ENCODE data around the gene FOXP1.

FOXP1 gene

DNA sequence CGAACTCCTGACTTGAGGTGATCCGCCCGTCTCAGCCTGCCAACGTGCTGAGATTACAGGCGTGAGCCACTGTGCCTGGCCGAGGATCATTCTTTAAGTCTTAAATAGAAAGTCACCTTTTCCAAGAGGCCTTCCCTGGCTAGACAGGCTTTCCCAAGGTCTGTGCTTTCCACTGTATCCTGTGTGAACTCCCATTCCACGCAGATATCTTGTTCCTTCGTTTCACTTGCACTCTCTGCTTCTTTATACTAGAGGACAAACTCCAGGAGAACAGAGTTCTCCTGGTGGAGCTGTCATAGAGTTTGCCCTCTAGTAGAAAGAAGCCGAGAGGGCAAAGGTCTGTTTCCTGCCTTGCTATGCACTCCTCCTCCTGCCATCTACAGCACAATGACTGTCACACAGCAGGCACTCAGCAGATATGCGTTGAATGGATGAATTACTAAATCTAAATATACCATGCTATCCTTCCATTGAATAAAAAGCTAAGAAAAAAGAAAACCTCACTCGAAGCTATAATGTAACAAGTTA lies 211.2 kb downstream of the FOXP1 start:
- no peak for DNase-seq (ENCODE audit: low spot score)

DNA sequence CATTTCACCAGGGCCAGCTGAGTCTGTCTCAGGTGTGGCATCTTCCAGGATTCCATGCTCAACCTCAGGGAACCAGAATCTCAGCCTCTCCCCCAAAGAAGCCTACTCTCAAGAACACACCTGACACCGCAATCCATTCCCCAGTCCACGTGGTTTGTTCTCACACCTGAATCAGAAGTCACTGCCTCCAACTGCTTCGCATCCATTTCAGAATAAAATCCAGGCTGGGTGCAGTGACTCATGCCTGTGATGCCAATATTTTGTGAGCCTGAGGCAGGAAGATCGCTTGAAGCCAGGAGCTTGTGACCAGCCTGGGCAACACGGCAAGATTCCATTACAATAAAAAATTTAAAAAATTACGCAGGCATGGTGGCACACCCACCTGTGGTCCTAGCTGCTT lies 212.2 kb downstream of the FOXP1 start:
- no peak for DNase-seq (ENCODE audit: low spot score)

DNA sequence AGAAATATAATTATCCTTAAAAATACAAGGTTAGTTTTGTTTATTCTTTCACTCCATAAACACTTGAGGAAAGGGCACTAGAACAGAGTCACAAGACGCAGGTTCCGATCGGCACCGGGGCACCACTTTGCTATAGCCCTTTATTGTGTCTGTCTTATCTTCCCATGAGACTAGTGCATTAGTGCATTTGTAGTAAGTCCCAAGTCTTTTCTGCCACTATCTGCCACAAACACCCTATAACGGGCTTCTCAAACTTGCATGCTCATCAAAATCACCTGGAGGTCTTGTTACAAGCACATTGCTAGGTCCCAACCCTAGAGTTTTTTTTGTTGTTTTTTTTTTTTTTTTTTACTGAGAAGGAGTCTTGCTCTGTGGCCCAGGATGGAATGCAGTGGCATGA lies 213.1 kb downstream of the FOXP1 start:
- no peak for DNase-seq (ENCODE audit: low spot score)

DNA sequence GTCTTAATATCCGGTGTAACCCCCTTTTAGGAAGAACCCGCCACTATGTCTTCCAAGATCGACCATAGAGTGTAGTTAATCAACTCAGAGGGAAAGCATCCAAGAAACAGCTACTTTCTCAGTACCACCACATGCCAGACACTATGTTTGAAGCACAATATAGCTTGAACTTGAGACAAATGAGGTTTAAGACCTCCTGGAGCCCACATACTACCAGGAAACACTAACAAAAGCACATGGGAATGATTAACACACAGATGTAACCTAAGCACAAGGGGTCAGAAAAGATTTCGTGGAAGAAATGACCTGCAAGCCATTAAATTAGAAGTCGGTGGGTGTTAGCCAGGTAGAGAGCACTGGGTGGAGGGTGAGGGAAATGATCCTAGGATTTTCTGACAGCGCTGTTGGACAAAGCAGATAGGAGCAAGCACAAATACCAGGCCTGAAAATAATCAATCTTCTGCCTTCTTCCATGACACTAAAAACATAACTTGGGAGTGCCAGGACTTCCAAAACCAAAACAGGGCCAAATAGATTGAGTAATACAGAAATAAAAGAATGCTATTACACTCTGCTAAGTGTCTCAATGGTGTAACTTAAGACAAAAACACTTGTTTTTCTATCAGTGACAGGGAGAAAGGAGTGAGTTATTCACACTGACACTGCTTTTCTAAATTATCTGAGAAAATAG lies 213.7 kb downstream of the FOXP1 start:
- no peak for DNase-seq (ENCODE audit: low spot score)

DNA sequence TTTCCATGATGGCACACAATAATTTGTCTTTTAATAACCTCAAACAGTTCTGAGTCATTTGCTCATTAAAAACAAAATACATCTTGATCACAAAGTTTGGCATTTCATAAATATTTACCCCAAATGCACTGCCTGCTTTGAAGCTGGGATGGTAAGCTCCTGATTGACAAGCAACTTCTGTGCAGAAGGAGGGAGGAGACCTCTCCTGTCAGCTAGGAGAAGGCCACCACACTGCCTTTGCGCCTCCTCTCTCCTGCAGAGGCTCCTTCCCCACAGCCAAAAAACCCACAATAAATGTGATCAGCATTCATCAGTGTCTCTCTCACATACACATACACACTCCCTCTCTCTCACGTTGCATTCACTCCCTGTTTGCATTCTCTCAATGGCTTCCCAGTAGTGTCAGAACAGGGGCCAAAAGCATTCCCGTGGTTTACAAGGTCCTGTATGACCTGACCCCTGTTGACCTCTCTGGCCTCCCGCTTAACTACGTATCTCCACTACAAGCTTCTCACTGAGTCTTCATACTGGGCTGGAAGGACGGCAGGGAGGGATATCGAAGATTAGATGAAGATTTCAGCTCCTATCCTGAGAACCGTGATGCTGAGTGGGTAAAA lies 216.4 kb downstream of the FOXP1 start:
- no peak for DNase-seq (ENCODE audit: low spot score)

DNA sequence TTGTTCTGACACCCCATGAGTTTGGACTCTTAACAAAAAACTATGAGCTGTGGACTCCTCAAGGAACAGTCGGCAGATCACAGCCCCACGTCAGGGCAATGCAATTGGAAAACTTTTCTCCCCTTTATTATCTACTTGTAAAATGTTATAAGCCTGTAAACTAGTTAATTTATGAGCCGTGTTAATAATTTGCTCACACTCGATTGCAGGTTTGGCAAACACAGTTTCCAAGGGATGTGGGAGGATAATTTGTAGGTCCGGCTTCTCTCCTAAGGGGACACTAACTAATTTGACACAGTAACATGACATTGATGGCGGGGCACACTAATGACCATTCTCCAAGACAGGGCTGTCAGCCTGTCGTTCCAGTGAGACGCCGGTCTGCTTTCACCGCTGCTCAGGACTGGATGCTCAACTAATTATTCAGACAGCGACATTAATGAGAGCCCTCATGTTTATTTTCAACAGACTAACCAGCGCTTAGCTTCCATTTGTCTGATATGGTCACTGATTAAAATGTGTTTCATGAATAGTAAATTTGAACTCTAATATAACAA lies 222.1 kb downstream of the FOXP1 start:
- DNase-seq (ENCODE audit: low spot score) = no peak

DNA sequence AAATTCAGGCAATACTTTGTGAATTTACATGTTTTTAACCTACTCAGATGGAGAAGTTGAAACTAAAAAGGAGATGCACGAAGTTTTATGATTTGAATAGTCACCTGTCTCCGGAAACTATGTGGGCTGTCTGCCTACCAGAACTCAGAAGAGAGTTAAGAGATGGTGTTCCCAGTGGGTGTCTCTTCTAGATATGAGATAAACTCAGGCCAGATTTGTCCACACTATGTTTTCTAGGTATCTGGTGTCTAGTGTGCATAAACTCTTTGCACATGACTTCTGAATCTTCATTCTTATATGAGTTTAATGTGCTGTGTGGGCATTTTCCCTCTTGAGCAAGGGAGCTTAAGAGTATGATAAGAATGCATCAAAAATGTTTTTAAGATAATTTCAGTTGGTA lies 222.8 kb downstream of the FOXP1 start:
- DNase-seq (ENCODE audit: low spot score) = no peak

DNA sequence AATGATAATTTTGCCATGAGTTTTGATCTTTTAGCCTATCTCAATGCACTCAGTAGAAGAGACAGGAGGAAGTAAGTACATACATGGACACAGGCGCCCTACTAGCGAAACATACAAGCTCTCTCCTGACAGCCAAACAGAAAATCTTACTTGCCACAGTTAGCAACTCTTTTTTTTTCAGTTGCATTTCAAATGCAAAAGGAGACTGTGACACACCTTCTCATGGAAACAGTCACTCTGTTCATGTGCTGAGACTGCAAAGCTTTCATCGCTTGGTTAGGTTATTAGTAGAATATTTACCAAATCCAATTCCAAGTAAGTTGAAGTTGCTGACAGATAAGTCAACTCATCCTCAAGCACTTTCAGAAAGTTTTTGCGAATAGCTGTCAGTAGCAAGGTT lies 223.3 kb downstream of the FOXP1 start:
- DNase-seq (ENCODE audit: low spot score) = no peak

DNA sequence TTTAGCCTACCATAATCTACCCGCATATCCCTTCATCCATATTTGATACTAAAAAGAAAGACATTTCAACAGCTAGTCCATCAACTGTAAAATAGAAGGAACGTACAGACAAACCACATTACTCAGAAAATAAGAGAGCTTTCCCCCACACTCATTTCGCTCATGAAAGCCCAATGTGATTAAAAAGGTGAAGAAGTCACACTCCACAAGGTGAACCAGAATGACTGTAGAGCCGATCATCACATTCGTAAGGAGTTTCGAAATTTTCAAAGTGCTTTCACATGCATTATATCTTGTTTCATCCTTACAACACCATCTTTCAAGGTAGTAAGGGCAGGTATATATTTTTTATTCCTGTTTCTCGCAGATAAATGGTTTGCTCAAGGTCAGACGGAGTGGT lies 225.3 kb downstream of the FOXP1 start:
- DNase-seq (ENCODE audit: low spot score) = no peak

DNA sequence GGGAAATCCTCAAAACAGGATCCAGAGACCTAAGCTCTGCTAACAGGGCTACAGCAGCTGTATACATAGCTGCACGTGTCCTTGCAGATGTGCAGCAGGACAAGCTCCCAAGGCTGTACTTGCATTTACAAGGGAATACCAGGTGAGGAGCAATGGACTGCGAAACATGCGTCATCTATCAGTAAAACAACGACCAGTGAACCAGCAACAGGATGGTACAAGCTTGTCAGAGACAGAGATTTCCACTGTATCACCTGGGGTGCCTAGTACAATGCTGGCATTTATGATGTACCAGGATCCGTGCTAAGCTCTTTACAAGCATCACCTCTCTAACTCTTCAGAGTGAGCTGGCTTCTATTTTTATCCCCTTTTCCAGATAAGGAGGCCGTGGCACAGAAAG lies 227.3 kb downstream of the FOXP1 start:
- no peak for DNase-seq (ENCODE audit: low spot score)

DNA sequence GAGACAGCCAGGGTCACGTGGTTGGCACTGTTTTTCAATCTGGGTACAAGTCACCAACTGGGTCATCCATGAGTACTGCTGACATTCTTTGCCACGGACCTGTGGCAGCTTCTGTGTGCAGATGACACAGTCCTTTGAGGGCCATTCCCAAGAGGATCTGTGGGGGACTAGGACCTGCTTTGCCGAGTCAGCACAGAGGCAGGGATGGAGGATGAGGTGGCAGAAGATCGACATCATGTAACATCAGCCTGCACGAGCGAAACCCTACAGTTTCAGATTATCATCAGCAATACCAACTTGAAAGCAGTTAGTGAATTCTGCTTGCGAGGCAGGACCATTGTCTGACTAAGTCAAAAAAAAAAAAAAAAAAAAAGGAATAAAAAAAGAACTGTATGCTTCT lies 227.7 kb downstream of the FOXP1 start:
- no peak for DNase-seq (ENCODE audit: low spot score)

DNA sequence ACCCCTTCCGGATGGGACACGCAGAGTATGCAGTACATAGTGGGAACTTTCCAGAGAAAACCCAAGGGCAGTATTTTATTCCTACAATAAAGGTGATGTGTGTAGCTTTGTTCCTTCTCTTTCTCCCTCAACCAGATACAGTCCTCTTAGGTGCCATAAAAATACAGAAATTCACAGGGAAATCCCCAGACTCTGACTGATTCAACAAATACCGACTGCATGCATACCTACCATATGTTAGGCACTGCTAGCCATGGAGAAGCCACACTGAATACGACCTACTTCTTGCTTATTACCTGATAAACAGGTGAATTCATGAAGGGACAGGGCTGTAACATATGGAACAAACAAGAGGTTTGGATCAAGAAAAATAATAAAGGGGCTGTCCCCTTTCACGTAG lies 228.5 kb downstream of the FOXP1 start:
- DNase-seq (ENCODE audit: low spot score) = no peak

DNA sequence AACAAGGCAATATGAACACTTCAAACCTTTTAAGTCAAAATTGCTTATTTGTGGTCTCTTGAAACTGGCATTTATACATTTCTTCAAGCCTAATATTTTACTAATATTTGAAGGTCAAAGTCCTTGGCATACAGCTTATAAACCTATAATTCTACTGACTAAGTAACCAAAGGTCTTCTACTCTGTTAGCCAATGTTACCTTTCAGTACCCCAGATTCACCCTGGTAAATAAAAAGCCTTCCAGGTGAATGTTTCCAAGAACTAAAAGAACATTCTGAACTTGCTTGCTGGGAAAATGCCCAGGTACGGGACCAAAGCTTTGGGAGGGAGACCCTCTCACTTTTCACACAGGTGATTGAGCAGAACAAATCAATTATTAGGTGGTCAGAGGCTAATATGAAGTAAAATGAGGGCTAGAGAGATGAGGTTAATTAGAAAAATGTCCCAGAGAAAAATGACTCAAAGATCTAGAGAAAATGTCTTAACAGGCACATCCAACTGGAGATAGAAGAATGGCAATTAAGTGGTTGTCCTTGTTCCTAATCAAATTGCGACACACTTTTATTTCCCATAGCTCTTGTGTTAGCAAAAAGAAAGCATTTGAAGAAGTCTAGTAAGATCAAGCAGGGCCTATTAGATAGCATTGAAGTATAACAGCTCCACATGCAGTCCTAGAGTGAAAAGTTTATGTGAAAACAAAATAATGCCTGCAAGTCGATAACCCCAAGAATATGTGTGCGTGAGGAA lies 232.0 kb downstream of the FOXP1 start:
- no peak for DNase-seq (ENCODE audit: low spot score)

DNA sequence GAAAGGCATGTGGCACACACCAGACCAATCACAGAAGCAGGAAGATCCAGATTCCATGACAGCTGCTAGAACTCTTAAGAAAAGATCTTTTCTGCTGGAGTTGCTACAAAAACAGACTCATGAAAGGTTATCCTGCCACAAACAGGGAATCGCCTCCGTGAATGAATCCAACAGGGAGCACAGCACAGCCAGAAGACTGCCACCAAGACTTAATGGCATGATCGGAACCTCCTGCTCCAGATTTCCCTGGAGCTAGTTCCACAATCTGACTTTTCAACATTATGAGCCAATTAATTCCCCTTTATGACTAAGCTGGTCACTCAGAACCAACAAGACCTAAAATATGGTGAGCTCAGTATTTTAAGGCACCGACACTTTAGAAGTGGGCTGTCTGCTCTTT lies 232.5 kb downstream of the FOXP1 start:
- DNase-seq (ENCODE audit: low spot score) = no peak

DNA sequence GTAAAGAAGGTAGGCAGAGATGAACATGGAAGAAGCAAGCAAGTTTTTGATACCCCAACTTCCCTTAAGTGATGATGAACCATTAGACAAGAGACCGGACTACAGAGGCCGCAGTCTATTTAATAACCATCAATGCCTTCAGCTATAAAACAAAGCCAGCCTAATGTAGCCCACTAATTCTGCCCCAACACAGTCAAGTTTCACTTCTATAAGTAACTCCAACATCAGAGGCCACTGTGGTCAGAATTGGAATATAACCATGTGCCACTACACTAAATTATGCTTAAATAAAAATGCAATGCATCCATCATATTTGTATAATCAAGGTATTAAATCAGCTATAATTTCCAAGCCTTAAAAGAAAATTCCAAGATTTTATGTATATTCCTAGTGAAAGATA lies 234.7 kb downstream of the FOXP1 start:
- DNase-seq (ENCODE audit: low spot score) = no peak

DNA sequence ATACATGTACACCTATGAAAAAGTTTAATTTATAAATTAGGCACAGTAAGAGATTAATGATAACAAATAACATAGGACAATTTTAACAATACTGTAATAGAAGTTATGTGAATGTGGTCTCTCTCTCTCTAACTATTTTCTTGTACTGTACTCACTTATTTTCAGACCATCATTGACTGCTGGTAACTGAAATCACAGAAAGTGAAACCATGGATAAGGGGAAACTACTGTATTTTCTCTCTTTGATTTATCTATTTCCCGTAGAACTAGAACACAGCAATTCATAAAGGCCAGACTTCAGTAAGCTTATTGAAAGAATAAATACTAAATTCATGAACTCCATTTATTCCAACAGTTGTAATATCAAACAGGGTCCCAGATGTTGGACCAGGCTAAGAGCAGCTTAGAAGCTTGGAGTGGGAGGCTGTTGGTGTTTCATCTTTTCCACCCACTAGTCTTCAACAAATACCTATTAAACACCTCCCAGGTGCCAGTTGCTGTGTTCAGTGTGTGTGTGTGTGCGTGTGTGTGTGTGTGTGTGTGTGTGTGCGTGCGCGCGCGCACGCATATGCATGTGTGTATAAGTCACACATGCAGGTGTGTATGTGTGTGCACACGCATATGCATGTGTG lies 235.4 kb downstream of the FOXP1 start:
- DNase-seq (ENCODE audit: low spot score) = no peak

DNA sequence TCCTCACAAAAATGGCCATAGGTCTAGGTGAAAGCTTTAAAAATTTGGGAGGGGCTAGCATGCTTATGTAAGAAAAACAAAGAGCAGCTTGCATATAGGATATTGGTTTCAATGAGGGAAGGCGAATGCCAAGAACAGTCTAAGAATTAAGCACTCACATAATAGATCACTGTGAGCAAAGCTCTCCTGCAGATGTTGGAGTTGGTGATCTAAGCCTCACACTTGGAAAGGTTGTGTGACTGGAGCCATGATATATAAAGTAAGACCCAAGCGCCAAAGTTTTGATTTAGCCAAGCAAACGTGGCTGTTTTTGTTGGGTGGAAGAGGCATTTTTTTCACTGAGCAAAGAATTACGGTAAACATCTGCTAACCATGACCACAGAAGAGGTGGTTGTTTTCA lies 237.5 kb downstream of the FOXP1 start:
- DNase-seq (ENCODE audit: low spot score) = no peak

DNA sequence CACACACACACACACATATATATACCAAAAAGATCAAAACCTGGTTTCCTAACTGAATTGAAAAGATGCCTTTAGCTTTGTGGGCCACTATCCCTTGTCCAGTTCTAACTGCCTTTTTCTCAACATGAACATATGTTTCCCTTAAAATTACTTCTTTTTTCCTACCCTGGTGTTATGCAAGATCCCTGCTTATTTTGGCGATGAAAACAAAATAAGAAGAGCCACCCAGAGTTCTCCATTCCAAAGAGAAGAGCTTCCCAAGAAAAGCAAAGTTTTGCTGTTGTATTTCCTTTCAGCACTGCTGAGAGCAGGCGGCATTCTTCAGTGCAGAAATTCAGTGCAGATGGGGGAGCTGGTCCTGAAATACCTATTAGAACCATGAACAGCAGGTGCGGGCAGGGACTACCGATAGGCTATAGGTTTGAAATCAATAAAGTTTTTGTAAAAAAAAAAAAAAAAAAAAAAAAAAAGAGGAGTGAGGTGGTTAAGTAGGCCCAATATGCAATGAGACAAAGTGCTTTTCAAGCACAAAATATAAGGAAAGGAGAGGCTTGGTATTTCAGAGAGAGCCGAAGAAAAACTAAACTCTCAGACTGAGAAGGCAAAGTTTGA lies 238.0 kb downstream of the FOXP1 start:
- no peak for DNase-seq (ENCODE audit: low spot score)

DNA sequence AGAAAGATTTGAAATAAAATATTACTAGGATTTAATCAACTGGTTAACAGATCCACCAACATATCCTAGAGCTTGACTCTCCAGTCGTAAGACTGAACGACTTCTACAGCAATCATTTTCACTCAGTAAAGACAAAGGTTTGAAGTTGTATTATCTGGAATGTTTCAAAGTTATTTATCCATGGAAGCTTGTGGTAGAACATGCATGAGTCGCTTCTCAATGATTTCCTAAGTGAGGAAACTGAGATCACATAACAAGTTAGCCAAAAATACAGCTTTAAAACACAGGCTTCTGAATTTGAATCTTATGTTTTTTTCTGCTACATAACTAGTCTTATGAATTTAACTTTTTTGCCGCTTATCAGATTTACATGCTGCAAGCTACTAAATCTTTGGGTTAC lies 241.8 kb downstream of the FOXP1 start:
- no peak for DNase-seq (ENCODE audit: low spot score)

DNA sequence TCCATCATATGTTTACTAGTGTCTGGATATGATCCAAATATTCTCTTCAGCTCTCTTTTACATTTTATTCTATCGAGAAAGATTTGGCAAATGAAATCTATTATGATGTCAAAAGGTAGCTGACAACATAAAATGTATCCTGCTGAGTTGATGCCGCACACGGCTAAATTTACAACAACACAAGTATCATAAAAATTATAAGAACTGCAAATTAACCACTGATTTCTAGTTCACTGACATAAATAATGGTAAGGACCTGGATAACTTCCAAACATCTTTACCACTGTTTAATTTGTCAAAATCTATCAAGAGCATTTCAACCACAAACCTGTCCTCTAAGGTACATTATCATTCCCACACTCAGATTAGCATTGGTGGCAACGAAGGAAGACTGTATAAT lies 244.5 kb downstream of the FOXP1 start:
- DNase-seq (ENCODE audit: low spot score) = no peak

DNA sequence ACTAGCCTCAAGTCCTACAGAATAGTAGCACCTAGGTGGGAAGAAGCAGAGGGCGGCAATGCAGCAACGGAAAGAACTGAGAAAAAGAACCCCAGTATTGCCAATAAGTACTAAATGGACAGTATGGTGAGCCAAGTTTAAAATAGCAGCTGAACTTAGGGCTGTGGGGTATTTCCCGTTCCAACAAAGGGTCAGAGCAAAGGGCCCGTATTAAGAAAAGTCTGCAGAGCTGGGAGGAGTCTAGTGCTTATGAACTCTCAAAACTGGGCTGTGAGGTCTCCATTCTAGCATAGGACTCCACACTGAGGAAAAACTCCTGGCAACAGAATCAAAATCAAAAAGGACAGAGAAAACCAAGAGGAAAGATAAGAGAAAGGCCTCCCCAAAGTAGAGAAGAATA lies 250.7 kb downstream of the FOXP1 start:
- no peak for DNase-seq (ENCODE audit: low spot score)

DNA sequence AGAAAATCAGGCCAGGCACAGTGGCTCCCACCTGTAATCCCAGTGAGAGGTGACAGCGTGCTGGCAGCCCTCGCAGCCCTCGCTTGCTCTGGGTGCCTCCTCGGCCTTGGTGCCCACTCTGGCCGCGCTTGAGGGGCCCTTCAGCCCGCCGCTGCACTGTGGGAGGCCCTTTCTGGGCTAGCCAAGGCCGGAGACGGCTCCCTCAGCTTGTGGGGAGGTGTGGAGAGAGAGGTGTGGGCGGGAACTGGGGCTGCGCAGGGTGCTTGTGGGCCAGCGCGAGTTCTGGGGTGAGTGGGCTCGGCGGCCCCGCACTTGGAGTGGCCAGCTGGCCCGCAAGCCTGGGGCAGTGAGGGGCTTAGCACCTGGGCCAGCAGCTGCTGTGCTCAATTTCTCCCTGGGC lies 252.6 kb downstream of the FOXP1 start:
- DNase-seq (ENCODE audit: low spot score) = no peak
